Tibial nerve (tissue), 4 donors: ENCODE measurements around the gene DPP9. TPM values are rescaled to one million over a fixed set of nuclear protein-coding genes. Genes with fewer than 3 reads are reported as not detected.

ENCODE experiments used
- DNase-seq, 2 donors: peaks; one replicate each; pipeline ENCODE4 v3.0.0-alpha.2; 2019; ENCODE audit warnings: low spot score in 2 of 2
- H3K27ac ChIP-seq, 4 donors: fragments of 200-600 bp; sonication (generic) in 3 of 4; one replicate each; pipeline ENCODE4 v1.5.1; 2017 to 2019; ENCODE audit warnings: mild to moderate bottlenecking in 1 of 4
- H3K27me3 ChIP-seq, 2 donors: fragments of 200-600 bp; sonication (generic) in 1 of 2; one replicate each; pipeline versions ENCODE4 v1.5.1 to v1.6.0; 2017 to 2019
- H3K36me3 ChIP-seq, 3 donors: fragments of 200-600 bp; sonication (generic); one replicate each; pipeline ENCODE4 v1.5.1; 2018 to 2019
- H3K4me1 ChIP-seq, 4 donors: fragments of 200-600 bp; sonication (generic) in 3 of 4; one replicate each; pipeline ENCODE4 v1.5.1; 2017 to 2019
- H3K4me3 ChIP-seq, 4 donors: fragments of 200-600 bp; sonication (generic) in 3 of 4; one replicate each; pipeline ENCODE4 v1.5.1; 2017 to 2019; ENCODE audit warnings: mild to moderate bottlenecking in 1 of 4, moderate library complexity in 1 of 4
- H3K9me3 ChIP-seq, 4 donors: fragments of 200-600 bp; sonication (generic) in 3 of 4; one replicate each; pipeline ENCODE4 v1.5.1; 2017 to 2019
- CTCF ChIP-seq, 5 experiments: fragments of 200-600 bp in 3 of 5; fragments of 450-650 bp in 2 of 5; sonication (generic) in 3 of 5; IDR thresholded peaks; one replicate each; pipeline ENCODE4 v1.5.1; 2016 to 2019; ENCODE audit warnings: antibody characterized with exemption in 5 of 5, mild to moderate bottlenecking in 3 of 5, moderate library complexity in 2 of 5
- EP300 ChIP-seq, 2 donors: sonication (generic); formaldehyde crosslinking; IDR thresholded peaks; one replicate each; pipeline ENCODE4 v1.6.1; 2017; ENCODE audit warnings: antibody characterized with exemption in 2 of 2, mild to moderate bottlenecking in 1 of 2
- POLR2A ChIP-seq, 2 donors: fragments of 450-650 bp; IDR thresholded peaks; one replicate each; pipeline ENCODE4 v1.6.1; 2017; ENCODE audit warnings: antibody characterized with exemption in 2 of 2, mild to moderate bottlenecking in 2 of 2, moderate library complexity in 2 of 2
- WGBS, 2 donors: methylation state at CpG; one replicate each; pipeline ENCODE4 v1.1.5; 2018; 5-methylcytosine and 5-hydroxymethylcytosine counted together
- total RNA-seq, 4 donors: library from RNA; depleted of rRNA; stranded (reverse); fragments of >200 nt; gene quantifications; one replicate each; pipeline ENCODE4 v1.1.0, GENCODE V29; 2016

Gene DPP9
- total RNA-seq, 4 donors from 2014 or later, result 53.9 to 134 (median 68.0) TPM

- no peaks in the 10 kb centered on the region for H3K27me3 ChIP-seq
- no peak for DNase-seq
- H3K9me3 ChIP-seq, result no peaks in the 10 kb centered on the region
- 77 to 78% methylated on average over 10 of the region's 10 CpGs for WGBS, 2 donors
- H3K4me3 ChIP-seq, result no peak overlapping the region
- H3K36me3 ChIP-seq, result no peaks in the 10 kb centered on the region
- H3K27ac ChIP-seq, result no peak overlapping the region
- no peak for TF ChIP-seq EP300 (IDR thresholded peaks at IDR 0.05)
- TF ChIP-seq POLR2A (IDR thresholded peaks at IDR 0.05), result no peak
- no peak for TF ChIP-seq CTCF (IDR thresholded peaks at IDR 0.05)
- peaks cover 0 to 14% (median 3%) of the 10 kb centered on the region in 4 donors for H3K4me1 ChIP-seq
These were observed 5.2 kb upstream of the DPP9 start for GRCh38 chr19:4728871-4729270.

GRCh38 chr19:4722671-4723594, 709 bp downstream of the DPP9 start:
- 3 to 4% methylated on average over 28 of the region's 28 CpGs for WGBS, 2 donors
- DNase-seq, result no peak
- no peaks in the 10 kb centered on the region for H3K9me3 ChIP-seq
- H3K27ac ChIP-seq, result peak overlapping the region; percentile 86 to 95 (median 90)
- no peaks in the 10 kb centered on the region for H3K27me3 ChIP-seq
- peaks cover 0 to 43% (median 7%) of the 10 kb centered on the region in 3 donors for H3K36me3 ChIP-seq
- peak overlapping the region; percentile 70 to 95 (median 83) for H3K4me3 ChIP-seq
- TF ChIP-seq CTCF (IDR thresholded peaks at IDR 0.05) (no peak), EP300 (IDR thresholded peaks at IDR 0.05) (no peak), POLR2A (IDR thresholded peaks at IDR 0.05) (no peak)
- H3K4me1 ChIP-seq, result peaks cover 0 to 45% (median 21%) of the 10 kb centered on the region in 4 donors

- DNase-seq, result no peak
- peaks cover 0 to 58% (median 10%) of the 10 kb centered on the region in 3 donors for H3K36me3 ChIP-seq
- H3K4me1 ChIP-seq, result peaks cover 0 to 61% (median 21%) of the 10 kb centered on the region in 4 donors
- WGBS, 2 donors, result 72 to 79% methylated on average over 6 of the region's 6 CpGs
- TF ChIP-seq CTCF (IDR thresholded peaks at IDR 0.05) (no peak), POLR2A (IDR thresholded peaks at IDR 0.05) (no peak), EP300 (IDR thresholded peaks at IDR 0.05) (no peak)
- H3K27me3 ChIP-seq, result no peaks in the 10 kb centered on the region
- H3K9me3 ChIP-seq, result no peaks in the 10 kb centered on the region
- peak overlapping the region in 1 of 4 donors; percentile 86 for H3K27ac ChIP-seq
- no peak overlapping the region for H3K4me3 ChIP-seq
These were observed 2.4 kb downstream of the DPP9 start for GRCh38 chr19:4721196-4721595.

- H3K27ac ChIP-seq, result no peak overlapping the region
- H3K9me3 ChIP-seq, result no peaks in the 10 kb centered on the region
- no peak overlapping the region for H3K4me3 ChIP-seq
- TF ChIP-seq EP300 (IDR thresholded peaks at IDR 0.05) (no peak), CTCF (IDR thresholded peaks at IDR 0.05) (no peak), POLR2A (IDR thresholded peaks at IDR 0.05) (no peak)
- H3K36me3 ChIP-seq, result peaks cover 0 to 68% (median 10%) of the 10 kb centered on the region in 3 donors
- H3K27me3 ChIP-seq, result no peaks in the 10 kb centered on the region
- 87 to 92% methylated on average over 13 of the region's 13 CpGs for WGBS, 2 donors
- DNase-seq, result no peak
- H3K4me1 ChIP-seq, result peaks cover 0 to 67% (median 20%) of the 10 kb centered on the region in 4 donors
These were observed 3.5 kb downstream of the DPP9 start for GRCh38 chr19:4720037-4720700.

GRCh38 chr19:4719499-4719866, 4.2 kb downstream of the DPP9 start:
- Histone ChIP-seq H3K4me3 (no peak overlapping the region), H3K27ac (peak overlapping the region in 1 of 4 donors; percentile 24), H3K9me3 (no peaks in the 10 kb centered on the region), H3K4me1 (peaks cover 0 to 64% (median 18%) of the 10 kb centered on the region in 4 donors), H3K27me3 (no peaks in the 10 kb centered on the region), H3K36me3 (peaks cover 0 to 72% (median 10%) of the 10 kb centered on the region in 3 donors)
- no peak for DNase-seq
- no peak for TF ChIP-seq EP300 (IDR thresholded peaks at IDR 0.05)
- no peak for TF ChIP-seq CTCF (IDR thresholded peaks at IDR 0.05)
- TF ChIP-seq POLR2A (IDR thresholded peaks at IDR 0.05), result no peak
- 77 to 82% methylated on average over 11 of the region's 11 CpGs for WGBS, 2 donors
